Bronchial smooth muscle cell (primary cell): Measurements from ENCODE around the gene PRSS57. TPM values are rescaled to one million over a fixed set of nuclear protein-coding genes. Genes with fewer than 3 reads are reported as not detected.

Experiments used
- total RNA-seq: library from RNA; depleted of rRNA; stranded (reverse); fragments of >200 nt; gene quantifications from 2 replicates; pipeline ENCODE4 v1.2.1, GENCODE V29; 2014

The PRSS57 gene
- not detected in 2 replicates for total RNA-seq

DNA sequence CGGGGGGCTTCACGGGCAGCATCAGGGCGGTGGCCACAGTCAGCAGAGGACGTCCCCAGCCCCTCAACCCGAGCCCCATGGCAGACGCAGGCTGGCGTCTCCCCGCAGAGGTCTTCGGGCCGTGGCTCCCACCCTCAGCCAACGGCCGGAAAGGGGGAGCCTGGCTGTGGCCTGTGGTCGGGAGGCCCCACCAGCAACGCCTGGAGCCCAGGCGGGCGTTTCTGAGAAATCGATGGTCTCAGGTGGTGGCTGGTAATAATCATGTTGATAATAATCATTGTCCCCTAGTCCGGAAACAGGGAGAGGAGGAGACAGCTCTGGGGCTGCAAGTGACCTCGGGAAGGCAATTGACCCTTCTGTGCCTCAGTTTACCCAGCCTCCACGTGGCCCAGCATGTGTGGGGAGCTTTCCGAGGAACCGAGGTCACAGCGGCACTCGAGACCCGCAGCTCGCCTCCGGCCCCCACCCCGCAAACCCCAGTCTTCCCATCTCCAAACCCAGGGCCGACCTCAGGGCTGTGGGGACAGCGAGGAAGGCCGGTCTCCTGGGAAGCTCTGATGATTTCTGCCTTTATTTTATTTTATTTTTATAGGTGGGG lies at the start of gene PRSS57:
PRSS57 (minus strand) TSS at position 101 of the 598 bp plus-strand sequence; CDS start at position 79, 22 bp downstream.

DNA sequence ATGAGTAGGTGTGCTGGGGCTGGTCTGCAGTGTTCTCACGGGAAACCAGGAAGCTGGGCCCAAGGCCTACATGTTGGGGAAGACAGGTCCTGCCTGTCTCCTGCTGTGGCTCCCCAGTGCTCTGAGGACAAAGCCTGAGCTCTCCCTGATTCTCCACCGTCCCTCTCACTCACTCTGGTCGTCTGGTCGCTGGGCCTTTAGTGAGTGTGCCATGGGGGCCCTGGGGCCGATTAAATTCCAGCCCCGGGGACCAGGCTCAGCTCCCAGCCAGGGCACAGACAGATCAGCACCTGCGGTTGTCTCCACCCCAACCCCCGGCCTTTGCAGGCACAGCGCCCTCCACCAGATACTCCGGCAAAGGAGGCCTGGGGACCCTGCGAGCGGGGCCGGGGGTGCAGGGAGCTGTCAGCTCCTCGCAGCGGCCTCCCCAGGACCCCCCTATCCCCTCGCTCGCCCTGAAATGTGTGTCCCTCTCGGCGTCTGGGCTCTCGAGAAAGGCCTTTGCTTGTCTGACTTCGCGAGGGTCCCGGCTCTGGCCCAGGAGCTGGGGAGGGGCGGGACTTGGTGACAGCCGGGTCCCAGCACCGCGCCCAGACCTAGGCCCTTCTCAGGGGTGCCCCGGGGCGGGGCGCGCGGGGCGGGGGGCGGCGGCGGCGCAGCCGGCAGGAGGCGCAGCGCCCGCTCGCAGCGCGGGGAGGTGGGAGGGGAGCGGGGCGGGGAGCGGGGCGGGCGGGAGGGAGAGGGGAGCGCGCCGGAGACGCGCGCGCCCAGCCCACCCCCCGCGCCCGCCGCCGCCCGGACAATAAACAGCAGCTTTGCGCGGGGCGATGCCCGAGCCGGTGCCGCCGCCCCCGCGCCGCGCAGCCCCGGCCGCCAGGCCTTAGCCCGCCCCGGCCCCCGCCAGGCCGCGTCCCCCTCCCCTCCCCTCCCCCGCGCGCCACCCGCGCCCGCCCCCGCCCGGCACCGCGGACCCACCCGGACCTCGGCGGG lies 13.2 kb upstream of the PRSS57 start, which contains the start of gene PALM:
PALM (plus strand) TSS at position 782 of the 990 bp plus-strand sequence. CDS start 212 bp downstream, outside the sequence.

DNA sequence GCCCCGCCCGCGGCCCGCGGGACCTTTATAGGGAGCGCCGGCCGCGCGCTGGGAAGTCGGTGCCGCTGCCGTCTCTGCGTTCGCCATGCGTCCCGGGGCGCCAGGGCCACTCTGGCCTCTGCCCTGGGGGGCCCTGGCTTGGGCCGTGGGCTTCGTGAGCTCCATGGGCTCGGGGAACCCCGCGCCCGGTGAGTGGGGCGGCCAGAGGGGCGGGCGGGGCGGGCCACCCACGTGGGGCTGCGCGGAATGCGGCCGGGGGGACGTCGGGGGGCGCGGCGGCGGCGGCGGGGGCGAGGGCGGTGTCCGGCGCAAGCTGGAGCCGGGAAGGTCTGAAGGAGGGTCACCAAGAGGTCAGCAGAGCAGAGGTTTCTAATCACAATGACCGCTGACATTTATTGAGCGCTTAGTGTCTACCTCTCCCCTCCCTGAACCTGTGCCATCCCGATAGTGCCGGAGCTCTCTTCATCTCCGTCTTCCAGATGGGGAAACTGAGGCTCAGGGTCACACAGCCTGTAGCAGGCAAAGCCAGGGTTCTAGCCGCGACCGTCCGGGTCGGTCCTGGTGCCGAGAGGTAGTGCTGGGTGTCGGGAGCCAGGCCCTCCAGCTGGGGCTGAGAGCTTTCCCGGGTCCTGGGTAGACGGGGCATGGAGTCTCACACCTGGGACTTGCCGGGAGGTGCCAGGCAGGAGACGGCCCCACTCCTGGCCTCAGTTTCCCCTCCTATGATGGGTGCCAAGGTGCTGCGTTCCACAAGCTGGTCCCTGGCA lies 18.7 kb downstream of the PRSS57 start, which contains the start of gene FSTL3:
FSTL3 (plus strand) TSS at position 54 of the 767 bp plus-strand sequence; CDS start at position 86, 32 bp downstream.

DNA sequence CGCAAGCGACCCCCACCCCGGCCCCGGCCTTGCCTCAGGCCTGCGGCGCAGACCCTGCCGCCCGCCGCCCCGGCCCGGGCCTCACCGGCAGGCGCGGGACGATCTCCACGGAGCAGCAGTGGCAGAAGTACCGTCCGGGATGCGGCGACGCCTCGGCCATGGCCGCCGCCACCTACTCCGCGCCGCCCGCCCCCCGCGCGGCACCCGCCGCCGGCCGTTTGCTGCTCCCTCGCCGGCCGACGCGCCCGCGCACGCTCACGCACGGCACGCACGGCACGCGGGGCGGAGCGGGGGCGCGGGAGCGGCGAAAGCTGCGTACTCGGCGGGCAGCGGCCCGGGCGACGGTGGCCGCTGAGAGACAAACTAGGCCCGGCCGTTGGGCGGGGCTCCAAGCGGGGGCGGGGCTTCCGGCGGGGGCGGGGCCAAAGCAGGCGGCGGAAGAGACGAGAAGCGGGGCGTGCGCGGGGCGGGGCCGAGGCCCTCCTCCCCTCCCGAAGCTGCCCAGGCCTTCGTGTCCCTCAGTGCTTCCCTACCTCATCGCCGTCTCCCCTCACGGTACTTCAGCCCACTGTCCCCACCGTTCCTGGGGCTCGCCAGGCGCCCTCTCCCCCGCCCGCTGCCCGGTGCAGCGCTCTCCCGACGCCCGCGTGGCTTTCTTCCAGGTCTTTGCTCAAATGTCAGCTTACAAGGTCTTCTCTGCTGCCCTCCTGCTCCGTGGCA lies 32.1 kb downstream of the PRSS57 start, which contains the start of gene RNF126:
RNF126 (minus strand) TSS at position 253 of the 720 bp plus-strand sequence; CDS start at position 160, 93 bp downstream.

DNA sequence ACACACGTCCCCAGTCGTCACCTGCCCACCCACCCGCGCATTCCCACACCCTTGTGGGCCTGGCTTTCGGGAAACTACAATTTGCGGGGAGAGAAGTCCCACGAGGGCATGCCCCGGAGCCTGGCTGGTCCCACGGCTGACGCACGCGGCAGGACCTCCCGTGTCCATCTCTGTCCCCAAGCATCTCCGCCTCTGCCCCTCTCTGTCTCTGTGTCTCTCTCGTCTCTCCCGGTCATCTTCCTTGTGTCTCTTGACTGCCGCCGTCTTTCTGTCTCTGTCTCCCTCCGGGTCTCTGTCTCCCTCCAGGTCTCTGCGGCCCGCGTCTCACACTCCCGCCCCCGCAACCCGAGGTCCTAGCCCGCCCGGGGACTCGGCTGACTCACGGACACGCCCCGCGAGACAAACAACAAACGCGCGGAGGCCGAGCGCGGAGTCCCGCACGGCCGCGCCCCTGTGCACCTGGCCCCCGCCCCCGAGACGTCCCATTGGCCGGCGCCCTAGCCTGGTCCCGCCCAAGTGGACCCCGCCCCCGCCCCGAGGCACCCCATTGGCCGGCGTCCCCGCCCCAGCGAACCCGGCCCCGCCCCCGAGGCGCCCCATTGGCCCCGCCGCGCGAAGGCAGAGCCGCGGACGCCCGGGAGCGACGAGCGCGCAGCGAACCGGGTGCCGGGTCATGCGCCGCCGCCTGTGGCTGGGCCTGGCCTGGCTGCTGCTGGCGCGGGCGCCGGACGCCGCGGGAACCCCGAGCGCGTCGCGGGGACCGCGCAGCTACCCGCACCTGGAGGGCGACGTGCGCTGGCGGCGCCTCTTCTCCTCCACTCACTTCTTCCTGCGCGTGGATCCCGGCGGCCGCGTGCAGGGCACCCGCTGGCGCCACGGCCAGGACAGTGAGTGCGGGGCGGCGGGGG lies 55.7 kb downstream of the PRSS57 start, which contains the start of gene FGF22:
FGF22 (plus strand) TSS at position 627 of the 908 bp plus-strand sequence; CDS start at position 674, 47 bp downstream.

Other genes starting within 250 kb of the PRSS57 start
- gene SHC2, start 234.4 kb downstream of the PRSS57 start, total RNA-seq: 1.7 and 2.5 TPM in 2 replicates
- under 0.01 TPM in 1 of 2 replicates, not detected in the other for gene MADCAM1, start 199.0 kb downstream of the PRSS57 start, total RNA-seq
- 33.4 and 50.4 TPM in 2 replicates for gene TPGS1, start 188.0 kb downstream of the PRSS57 start, total RNA-seq
- 61.3 and 76.7 TPM in 2 replicates for gene CDC34, start 163.7 kb downstream of the PRSS57 start, total RNA-seq
- not detected in 2 replicates for gene GZMM, start 151.4 kb downstream of the PRSS57 start, total RNA-seq
- 256 and 287 TPM in 2 replicates for gene BSG, start 122.9 kb downstream of the PRSS57 start, total RNA-seq
- gene HCN2, start 105.6 kb downstream of the PRSS57 start, total RNA-seq: 1.5 and 1.6 TPM in 2 replicates
- gene POLRMT, start 61.9 kb downstream of the PRSS57 start, total RNA-seq: 14.7 and 17.2 TPM in 2 replicates
- 0.16 TPM in 1 of 2 replicates, not detected in the other for gene FGF22, start 55.6 kb downstream of the PRSS57 start, total RNA-seq
- 10.1 and 11.6 TPM in 2 replicates for gene RNF126, start 32.2 kb downstream of the PRSS57 start, total RNA-seq
- 24.1 and 37.4 TPM in 2 replicates for gene FSTL3, start 19.1 kb downstream of the PRSS57 start, total RNA-seq
- 12.5 and 68.7 TPM in 2 replicates for gene PALM, start 13.5 kb upstream of the PRSS57 start, total RNA-seq
- gene MISP, start 55.7 kb upstream of the PRSS57 start, total RNA-seq: 0.32 and 0.43 TPM in 2 replicates
- 58.3 and 65.3 TPM in 2 replicates for gene PTBP1, start 102.0 kb upstream of the PRSS57 start, total RNA-seq
- gene PLPPR3, start 126.5 kb upstream of the PRSS57 start, total RNA-seq: 0.47 and 0.77 TPM in 2 replicates
- gene AZU1, start 132.4 kb upstream of the PRSS57 start, total RNA-seq: 0.16 TPM in 1 of 2 replicates, not detected in the other
- gene PRTN3, start 145.5 kb upstream of the PRSS57 start, total RNA-seq: not detected in 2 replicates
- 0.16 and 0.69 TPM in 2 replicates for gene ELANE, start 156.9 kb upstream of the PRSS57 start, total RNA-seq
- gene CFD, start 164.2 kb upstream of the PRSS57 start, total RNA-seq: 56.0 and 362 TPM in 2 replicates
- 26.5 and 35.5 TPM in 2 replicates for gene MED16, start 197.7 kb upstream of the PRSS57 start, total RNA-seq
- gene RNU6-9, start 198.0 kb upstream of the PRSS57 start, total RNA-seq: not detected in 2 replicates
- 12.3 and 14.0 TPM in 2 replicates for gene R3HDM4, start 217.8 kb upstream of the PRSS57 start, total RNA-seq
- gene KISS1R, start 221.9 kb upstream of the PRSS57 start, total RNA-seq: 0.09 TPM in 1 of 2 replicates, not detected in the other
- 12.6 and 17.0 TPM in 2 replicates for gene ARID3A, start 230.6 kb upstream of the PRSS57 start, total RNA-seq